Measurements from ENCODE around the gene MC2R. TPM values are rescaled to one million over a fixed set of nuclear protein-coding genes. Genes with fewer than 3 reads are reported as not detected.

Gene MC2R
- polyA plus RNA-seq, 2 donors, result not detected

GRCh38 chr18:13836559-13836958 lies 78.8 kb downstream of the MC2R start:
- Histone ChIP-seq H3K9me3 (ENCODE audit: control insufficient read depth in 2 of 2, insufficient read depth in 1 of 2, low read depth in 1 of 2, low read length in 1 of 2) (no peaks in the 10 kb centered on the region), H3K4me1 (ENCODE audit: control insufficient read depth in 2 of 2, insufficient read depth in 2 of 2, low read length in 1 of 2) (no peaks in the 10 kb centered on the region), H3K4me3 (ENCODE audit: low read depth in 1 of 2, low read length in 2 of 2) (no peak overlapping the region), H3K27me3 (ENCODE audit: control insufficient read depth in 1 of 2, insufficient read depth in 2 of 2, low read length in 2 of 2) (no peaks in the 10 kb centered on the region), H3K36me3 (ENCODE audit: control insufficient read depth in 2 of 2, insufficient read depth in 2 of 2, low read length in 1 of 2) (no peaks in the 10 kb centered on the region), H3K27ac (ENCODE audit: low read depth in 2 of 2, low read length in 1 of 2) (no peak overlapping the region)
- WGBS, 2 donors, result 94 to 95% methylated on average over 21 to 22 of the region's 22 CpGs

DNA sequence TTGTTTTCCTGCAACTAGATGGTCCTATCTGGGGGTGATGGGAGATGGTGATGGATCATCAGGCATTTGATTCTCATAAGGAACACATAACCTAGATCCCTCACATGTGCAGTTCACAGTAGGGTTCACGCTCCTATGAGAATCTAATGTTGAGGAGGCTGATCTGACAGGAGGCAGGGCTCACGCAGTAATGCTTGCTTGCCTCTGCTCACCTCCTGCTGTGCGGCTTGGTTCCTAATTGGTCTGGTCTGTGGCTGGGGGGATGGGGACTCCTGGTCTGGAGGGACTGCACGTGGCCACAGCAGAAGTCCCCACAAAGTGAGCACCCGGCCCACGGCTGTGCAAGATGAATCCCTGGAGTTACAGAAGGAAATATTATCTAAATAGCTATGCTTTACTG lies 80.1 kb downstream of the MC2R start:
- Histone ChIP-seq H3K4me1 (ENCODE audit: control insufficient read depth in 2 of 2, insufficient read depth in 2 of 2, low read length in 1 of 2) (no peaks in the 10 kb centered on the region), H3K27ac (ENCODE audit: low read depth in 2 of 2, low read length in 1 of 2) (no peak overlapping the region), H3K4me3 (ENCODE audit: low read depth in 1 of 2, low read length in 2 of 2) (no peak overlapping the region), H3K36me3 (ENCODE audit: control insufficient read depth in 2 of 2, insufficient read depth in 2 of 2, low read length in 1 of 2) (no peaks in the 10 kb centered on the region), H3K27me3 (ENCODE audit: control insufficient read depth in 1 of 2, insufficient read depth in 2 of 2, low read length in 2 of 2) (no peaks in the 10 kb centered on the region), H3K9me3 (ENCODE audit: control insufficient read depth in 2 of 2, insufficient read depth in 1 of 2, low read depth in 1 of 2, low read length in 1 of 2) (no peaks in the 10 kb centered on the region)
- 69 to 72% methylated on average over 6 of the region's 6 CpGs for WGBS, 2 donors

DNA sequence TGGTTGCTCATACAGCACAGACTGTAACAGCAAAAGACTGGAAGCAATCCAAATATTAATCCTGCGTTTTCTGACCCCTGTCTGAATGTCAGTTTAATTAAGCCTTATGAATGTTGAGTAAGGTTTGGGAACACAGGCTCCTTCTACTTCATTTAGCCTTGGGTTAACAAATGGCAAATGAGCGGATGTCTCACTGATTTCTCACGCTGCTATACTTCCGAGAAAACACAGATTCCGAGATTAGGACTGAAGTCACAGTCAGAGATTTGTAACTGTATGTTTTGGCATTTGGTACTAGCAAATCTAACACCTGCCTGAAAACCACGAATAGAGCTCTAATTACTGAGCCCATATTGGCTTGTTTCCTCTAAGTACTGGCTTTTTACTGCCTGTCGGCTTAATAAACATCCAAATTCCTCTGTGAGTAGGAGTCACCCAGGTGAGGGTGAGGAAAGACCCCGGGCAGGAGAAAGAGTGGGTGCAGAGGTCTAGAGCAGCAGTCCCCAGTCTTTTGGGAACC lies 80.8 kb downstream of the MC2R start:
- H3K27ac ChIP-seq (ENCODE audit: low read depth in 2 of 2, low read length in 1 of 2), result no peak overlapping the region
- WGBS, 2 donors, result 49 to 54% methylated on average over 8 of the region's 8 CpGs
- H3K27me3 ChIP-seq (ENCODE audit: control insufficient read depth in 1 of 2, insufficient read depth in 2 of 2, low read length in 2 of 2), result no peaks in the 10 kb centered on the region
- H3K36me3 ChIP-seq (ENCODE audit: control insufficient read depth in 2 of 2, insufficient read depth in 2 of 2, low read length in 1 of 2), result no peaks in the 10 kb centered on the region
- no peaks in the 10 kb centered on the region for H3K4me1 ChIP-seq (ENCODE audit: control insufficient read depth in 2 of 2, insufficient read depth in 2 of 2, low read length in 1 of 2)
- H3K9me3 ChIP-seq (ENCODE audit: control insufficient read depth in 2 of 2, insufficient read depth in 1 of 2, low read depth in 1 of 2, low read length in 1 of 2), result no peaks in the 10 kb centered on the region
- no peak overlapping the region for H3K4me3 ChIP-seq (ENCODE audit: low read depth in 1 of 2, low read length in 2 of 2)

Other genes starting within 250 kb of the MC2R start
- 1 to 10 TPM; 4.9 to 9.7 TPM for gene FAM210A, start 189.0 kb downstream of the MC2R start, polyA plus RNA-seq
- gene RNMT, start 188.9 kb downstream of the MC2R start, polyA plus RNA-seq, result 1 to 10 TPM; 6.7 to 9.8 TPM
- under 1 TPM; 0.12 to 0.20 TPM for gene MC5R, start 91.4 kb downstream of the MC2R start, polyA plus RNA-seq
- 1 to 10 TPM; 1.8 to 4.7 TPM for gene ZNF519, start 216.9 kb upstream of the MC2R start, polyA plus RNA-seq